NCI-H345 treated with DMSO at 0.1 percent for 48 hours (cell line): Measurements from ENCODE around the gene FAM53B.
"Not testable (repeated sequence)": the region's sequence is repeated elsewhere in the genome, so short reads cannot be mapped to it uniquely, and the experiment has no call there.

Experiments
- DNase-seq: peaks from one replicate; lab custom pipeline; 2025; ENCODE audit not compliant: unreplicated experiment; lab: John Stamatoyannopoulos, UW

Gene FAM53B

DNA sequence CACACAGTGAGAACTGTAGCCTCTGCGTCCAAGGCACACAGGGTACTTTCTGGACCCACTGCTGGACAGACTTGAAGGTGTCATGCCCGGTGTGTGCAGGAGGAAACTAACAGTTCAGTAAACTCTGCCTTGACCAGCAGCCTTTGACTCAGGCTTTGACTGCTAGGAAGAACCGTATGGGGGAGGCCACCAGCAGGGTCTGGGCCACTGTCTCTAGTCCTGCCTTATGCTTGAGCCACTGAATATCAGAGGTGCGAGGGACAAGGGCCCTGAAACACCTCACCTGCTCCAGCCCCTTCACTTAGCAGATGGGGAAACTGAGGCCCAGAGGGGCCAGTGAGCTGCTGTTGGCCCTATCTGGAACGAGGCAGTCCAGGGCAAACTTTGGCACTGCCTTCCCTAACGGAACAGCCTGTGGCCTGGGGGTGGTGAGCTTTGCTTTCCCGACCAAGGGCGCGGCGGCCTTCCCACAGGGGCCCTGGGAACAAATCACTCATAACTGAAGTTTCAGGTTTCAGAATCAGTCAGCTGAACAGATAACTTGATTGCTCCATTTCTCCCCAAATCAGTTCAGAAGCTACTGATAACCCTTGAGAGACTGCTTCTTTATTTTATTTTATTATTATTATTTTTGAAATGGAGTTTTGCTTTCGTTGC is 130.0 kb downstream of the FAM53B start:
- DNase-seq: no peak

- DNase-seq: no peak
Measured at GRCh38 chr10:124612611-124613498, 131.3 kb downstream of the FAM53B start.

DNA sequence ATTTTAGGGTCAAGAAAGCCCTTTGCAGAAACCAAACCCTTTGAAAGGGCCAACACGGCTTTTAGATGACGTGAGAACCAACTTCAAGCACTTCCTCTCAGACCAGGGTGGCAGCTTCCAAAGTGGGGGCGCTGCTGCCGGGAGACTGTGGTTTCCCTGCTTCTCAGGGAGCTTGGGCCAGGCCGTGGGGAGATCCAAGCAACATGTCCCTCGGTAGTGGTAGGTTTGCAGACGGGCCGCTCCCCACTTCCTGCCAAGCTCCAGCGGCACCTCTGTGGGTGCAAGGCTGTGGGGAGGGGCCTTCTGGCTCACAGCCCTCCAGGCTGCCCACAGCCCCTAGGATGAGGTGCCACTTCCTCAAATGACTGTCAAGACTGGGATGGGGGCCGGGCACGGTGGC is 132.4 kb downstream of the FAM53B start:
- no peak for DNase-seq

- not testable (repeated sequence) for DNase-seq
Measured at GRCh38 chr10:124610851-124611250, 133.3 kb downstream of the FAM53B start.

DNA sequence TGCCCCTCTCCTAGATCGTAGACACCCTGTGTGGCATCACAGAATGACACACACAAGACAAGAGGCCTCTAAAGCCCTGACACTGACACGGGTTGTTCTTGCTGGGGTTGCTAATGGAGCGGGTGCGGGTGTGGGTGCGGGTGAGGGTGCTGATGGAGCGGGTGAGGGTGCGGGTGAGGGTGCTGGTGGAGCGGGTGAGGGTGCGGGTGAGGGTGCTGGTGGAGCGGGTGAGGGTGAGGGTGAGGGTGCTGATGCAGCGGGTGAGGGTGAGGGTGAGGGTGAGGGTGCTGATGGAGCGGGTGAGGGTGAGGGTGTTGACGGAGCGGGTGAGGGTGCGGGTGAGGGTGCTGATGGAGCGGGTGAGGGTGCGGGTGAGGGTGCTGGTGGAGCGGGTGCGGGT is 134.0 kb downstream of the FAM53B start:
- DNase-seq: not testable (repeated sequence)

GRCh38 chr10:124609698-124610097 is 134.5 kb downstream of the FAM53B start:
- no peak for DNase-seq

DNA sequence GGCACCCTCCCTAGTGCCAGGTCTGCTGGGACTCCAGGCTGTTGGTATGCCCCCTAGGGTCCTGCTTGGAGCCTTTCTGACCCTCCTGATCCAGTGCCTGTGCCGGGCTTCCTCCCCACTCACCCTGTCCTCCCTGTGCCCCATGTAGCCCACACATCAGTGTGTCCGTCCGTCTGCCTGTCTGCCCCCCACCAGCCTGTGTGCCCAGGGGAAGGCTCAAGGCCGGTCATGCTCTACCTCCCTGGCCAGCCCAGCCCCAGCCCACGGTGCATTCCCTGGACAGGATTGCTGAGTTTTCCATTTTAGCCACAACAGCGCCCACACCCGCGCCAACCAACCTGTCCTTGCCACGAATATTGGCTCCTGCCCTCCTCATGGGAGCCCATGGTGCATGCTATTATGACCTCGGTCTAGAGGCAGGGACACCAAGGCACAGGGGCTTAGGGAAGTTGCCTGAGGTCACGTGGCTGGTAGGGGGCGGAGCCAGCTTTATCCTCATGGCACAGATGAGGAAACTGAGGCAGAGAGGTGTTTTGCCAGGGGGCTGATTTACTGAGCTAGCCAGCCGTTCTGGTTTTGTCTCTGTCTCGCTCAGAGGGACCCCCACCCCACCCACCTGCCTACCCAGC is 136.0 kb downstream of the FAM53B start:
- no peak for DNase-seq

- no peak for DNase-seq
Measured at GRCh38 chr10:124607693-124608092, 136.5 kb downstream of the FAM53B start.

- no peak for DNase-seq
Measured at GRCh38 chr10:124606822-124607221, 137.4 kb downstream of the FAM53B start.

DNA sequence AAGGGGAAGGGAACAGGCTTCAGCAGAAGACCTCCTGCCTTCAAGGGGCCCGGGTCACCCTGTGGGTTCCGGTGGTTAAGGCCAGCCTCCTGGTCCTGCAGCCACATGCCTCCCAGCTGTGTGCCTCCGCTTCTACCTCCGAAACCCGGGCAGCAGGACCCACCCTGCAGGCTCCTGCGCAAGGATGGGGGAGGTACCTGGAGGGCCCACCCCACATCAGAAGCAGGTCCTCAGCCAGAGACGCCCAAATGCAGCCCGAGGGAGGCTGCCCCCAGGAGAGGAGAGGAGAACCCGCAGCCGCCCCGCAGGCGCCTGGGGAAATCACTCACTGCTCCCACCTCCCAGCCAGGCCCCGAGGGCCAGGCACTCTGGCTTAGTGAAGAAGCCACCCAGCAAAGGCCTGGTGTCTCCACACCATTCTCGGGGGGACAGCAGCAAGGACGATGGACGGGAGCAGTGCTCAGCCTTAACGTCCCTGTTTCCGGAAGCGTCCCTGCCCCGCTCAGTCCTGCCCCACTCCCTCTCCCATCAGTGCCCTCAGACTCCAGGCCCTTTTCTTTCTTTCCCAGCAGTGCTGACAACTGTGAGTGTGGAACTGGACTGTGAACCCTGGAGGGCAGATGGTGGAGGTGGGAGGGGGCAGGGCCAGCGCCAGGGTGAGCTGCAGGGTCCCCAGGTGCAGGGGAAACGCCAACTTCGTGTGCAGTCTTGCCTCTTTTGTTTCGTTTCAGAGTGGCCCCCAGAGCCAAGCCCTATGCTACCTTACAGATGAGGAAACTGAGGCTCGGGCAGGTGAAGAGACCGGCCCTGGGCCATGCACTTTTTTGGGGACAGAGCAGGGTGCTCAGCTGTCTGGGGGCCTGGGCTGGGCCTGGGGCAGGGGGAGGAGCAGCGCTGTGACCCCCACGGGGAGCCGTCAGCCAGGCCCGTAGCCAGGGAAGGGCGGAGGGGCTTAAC is 138.0 kb downstream of the FAM53B start:
- no peak for DNase-seq

- DNase-seq: no peak
Measured at GRCh38 chr10:124605481-124605855, 138.7 kb downstream of the FAM53B start.

GRCh38 chr10:124605001-124605370 is 139.2 kb downstream of the FAM53B start:
- no peak for DNase-seq

- DNase-seq: no peak
Measured at GRCh38 chr10:124604214-124605000, 139.8 kb downstream of the FAM53B start.

GRCh38 chr10:124603376-124604213 is 140.6 kb downstream of the FAM53B start:
- DNase-seq: no peak

DNA sequence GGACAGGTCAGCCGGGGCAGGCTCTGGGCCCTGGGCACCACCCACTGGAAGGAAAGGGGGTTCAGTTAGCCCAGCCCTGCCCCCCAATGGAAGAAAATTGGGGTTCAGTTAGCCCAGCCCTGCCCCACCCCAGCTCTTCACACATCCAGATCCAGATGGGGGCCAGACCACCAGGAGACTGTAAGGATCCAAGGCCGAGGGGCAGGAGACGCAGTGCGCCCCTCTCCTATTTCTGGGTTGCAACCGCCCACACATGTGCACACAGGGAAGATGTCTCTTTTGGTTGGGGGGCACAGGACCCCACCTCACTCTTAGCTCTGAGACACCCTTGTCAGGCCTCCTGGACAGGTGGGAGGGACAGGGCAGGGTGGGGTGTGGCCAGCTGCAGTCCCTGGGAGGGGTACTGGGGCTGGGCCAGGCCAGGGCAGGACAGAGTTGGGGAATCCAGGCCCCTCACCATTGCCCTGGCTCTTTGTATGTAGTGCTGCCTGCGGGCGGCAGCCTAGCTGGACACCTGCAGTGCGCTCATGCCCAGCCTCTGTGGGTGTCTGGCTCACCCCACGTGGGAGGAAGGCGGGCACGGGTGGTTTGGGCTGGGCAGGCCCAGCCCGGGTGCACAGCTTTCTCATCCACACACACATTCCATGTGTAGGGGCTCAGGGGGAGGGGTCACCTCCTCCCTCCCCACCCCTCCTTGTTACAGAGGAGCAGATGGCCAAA is 141.4 kb downstream of the FAM53B start:
- no peak for DNase-seq

GRCh38 chr10:124602121-124602561 is 142.0 kb downstream of the FAM53B start:
- no peak for DNase-seq

GRCh38 chr10:124601431-124602120 is 142.6 kb downstream of the FAM53B start:
- no peak for DNase-seq

DNA sequence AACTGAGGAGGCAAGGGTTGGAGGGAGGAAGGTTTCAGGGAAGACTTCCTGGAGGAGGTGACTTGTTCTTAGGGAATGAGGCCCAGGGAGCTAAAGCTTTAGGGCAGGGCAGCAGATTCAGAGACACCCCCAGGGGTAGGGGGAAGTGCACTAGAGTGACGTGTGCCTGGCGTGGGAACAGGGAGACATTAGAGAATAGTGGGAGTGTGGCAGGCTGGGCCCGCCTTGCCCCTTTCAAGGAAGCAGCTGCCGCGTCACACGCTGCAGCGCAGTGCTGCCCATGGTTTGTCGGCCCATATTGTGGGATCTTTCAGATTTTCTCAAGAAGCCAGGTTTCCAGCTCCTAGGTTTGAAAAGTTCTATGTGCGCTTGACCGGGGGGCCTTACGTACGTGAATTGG is 143.2 kb downstream of the FAM53B start:
- no peak for DNase-seq
